ENCODE results near the gene AZIN2.
"Not testable (repeated sequence)": the region's sequence is repeated elsewhere in the genome, so short reads cannot be mapped to it uniquely, and the experiment has no call there.

Gene AZIN2

GRCh38 chr1:33057095-33057494 lies 23.9 kb upstream of the AZIN2 start:
- no peak for DNase-seq (ENCODE audit: low read depth in 1 of 2, low spot score in 1 of 2)

- DNase-seq (ENCODE audit: low read depth in 1 of 2, low spot score in 1 of 2) = no peak
These were observed 20.3 kb upstream of the AZIN2 start for GRCh38 chr1:33060579-33061083.

- no peak for DNase-seq (ENCODE audit: low read depth in 1 of 2, low spot score in 1 of 2)
These were observed 19.1 kb upstream of the AZIN2 start for GRCh38 chr1:33061834-33062233.

- not testable (repeated sequence) for DNase-seq (ENCODE audit: low read depth in 1 of 2, low spot score in 1 of 2)
These were observed 16.7 kb upstream of the AZIN2 start for GRCh38 chr1:33064284-33064683.

DNA sequence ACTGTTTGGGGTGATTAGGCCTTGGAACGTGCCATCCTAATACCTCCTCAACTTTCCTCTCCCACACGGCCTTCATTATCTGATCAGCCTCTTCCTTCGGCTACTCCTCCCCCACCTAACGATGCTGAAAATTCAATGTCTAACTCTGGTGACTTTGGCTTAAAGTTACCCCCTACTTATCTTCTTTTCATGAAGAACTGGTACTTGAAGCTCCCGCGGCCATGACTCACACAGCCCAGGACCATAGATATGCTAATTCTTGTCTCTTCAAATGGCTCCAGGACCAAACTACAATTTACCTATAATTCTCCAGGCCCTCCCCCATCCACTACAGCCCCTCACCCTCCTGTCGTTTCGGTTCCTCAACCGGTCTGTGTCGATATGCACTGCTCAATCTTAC lies 15.7 kb upstream of the AZIN2 start:
- DNase-seq (ENCODE audit: low read depth in 1 of 2, low spot score in 1 of 2) = no peak

- not testable (repeated sequence) for DNase-seq (ENCODE audit: low read depth in 1 of 2, low spot score in 1 of 2)
These were observed 14.5 kb upstream of the AZIN2 start for GRCh38 chr1:33066477-33066876.

DNA sequence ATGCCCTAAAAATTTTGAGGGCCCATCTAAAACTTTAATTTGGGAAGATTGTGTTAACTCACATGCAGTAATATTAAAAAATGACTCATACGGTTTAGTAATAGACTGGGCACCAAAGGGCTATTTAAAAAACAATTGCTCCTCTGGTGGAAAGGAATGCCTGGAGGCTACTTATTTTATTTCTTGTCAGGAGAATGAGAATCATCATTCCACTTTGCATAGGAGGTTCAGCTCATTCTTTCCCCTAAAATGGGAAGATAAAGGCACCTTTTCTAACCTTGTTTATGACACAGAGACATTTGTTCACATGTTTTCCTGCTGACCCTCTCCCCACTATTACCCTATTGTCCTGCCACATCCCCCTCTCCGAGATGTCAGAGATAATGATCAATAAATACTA lies 12.8 kb upstream of the AZIN2 start:
- not testable (repeated sequence) for DNase-seq (ENCODE audit: low read depth in 1 of 2, low spot score in 1 of 2)

DNA sequence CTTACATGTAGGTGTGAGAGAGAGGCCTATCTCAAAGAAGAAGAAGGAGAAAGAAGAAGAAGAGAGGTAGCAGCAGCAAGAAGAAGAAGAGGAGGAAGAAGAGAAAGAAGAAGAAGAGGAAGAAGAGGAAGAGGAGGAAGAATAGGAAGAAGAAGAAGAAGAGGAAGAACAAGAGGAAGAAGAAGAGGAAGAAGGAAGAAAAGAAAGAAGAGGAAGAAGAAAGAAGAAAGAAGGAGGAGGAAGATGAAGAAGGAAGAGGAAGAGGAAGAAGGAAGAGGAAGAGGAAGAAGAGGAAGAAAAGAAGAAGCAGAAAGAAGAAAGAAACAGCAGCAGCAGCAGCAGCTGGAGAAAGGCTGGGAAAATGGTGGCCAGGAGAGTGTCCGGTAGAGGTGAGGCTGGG lies 10.3 kb upstream of the AZIN2 start:
- no peak for DNase-seq (ENCODE audit: low read depth in 1 of 2, low spot score in 1 of 2)

- no peak for DNase-seq (ENCODE audit: low read depth in 1 of 2, low spot score in 1 of 2)
These were observed 8.2 kb upstream of the AZIN2 start for GRCh38 chr1:33072707-33073106.

- DNase-seq (ENCODE audit: low read depth in 1 of 2, low spot score in 1 of 2) = no peak
These were observed 6.6 kb upstream of the AZIN2 start for GRCh38 chr1:33074193-33074945.

DNA sequence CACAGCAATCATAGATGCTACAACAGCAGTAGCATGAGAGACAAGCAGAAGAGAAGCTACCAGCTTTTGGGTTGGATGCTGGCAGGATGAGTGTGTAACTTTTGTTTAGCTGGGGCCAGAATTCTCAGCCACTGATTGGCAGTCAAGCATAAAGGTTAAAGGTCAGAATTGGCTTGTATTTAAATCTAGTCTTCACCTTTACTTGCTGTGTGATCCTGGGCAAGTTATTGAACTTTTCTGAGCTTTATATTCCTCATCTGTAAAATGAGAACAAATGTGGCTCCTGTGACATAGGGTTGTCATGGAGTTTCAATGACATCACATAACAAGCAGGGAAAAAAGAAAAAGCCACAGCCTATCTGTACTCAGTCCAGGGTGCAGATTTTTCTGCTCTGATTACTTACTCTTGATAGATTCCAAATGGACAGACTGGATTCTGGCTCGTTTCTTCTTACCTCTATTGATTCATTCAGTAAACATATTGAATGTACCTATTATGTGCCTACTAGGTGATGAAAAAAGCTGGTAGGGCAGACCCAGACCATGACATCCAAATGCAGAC lies 2.8 kb upstream of the AZIN2 start:
- DNase-seq (ENCODE audit: low read depth in 1 of 2, low spot score in 1 of 2) = no peak

DNA sequence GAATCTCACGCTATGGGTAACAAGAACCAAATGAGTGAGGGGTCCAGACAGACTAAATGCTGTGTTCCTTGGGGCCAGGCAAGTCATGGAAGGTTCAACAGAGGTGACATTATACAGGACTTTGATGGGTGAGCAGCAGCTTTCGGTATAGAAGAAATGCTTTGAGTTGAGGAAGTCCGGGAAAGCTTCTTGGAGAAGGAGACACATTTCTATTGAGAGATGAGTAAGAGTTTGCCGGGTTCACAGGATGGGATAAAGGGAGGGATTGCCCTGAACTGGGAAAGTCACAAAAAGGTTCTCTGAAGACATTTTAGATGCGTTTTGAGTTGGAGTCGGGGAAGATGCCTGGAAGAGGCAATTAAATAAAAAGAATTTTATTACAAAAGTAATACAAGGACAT lies 580 bp upstream of the AZIN2 start:
- DNase-seq (ENCODE audit: low read depth in 1 of 2, low spot score in 1 of 2) = no peak

DNA sequence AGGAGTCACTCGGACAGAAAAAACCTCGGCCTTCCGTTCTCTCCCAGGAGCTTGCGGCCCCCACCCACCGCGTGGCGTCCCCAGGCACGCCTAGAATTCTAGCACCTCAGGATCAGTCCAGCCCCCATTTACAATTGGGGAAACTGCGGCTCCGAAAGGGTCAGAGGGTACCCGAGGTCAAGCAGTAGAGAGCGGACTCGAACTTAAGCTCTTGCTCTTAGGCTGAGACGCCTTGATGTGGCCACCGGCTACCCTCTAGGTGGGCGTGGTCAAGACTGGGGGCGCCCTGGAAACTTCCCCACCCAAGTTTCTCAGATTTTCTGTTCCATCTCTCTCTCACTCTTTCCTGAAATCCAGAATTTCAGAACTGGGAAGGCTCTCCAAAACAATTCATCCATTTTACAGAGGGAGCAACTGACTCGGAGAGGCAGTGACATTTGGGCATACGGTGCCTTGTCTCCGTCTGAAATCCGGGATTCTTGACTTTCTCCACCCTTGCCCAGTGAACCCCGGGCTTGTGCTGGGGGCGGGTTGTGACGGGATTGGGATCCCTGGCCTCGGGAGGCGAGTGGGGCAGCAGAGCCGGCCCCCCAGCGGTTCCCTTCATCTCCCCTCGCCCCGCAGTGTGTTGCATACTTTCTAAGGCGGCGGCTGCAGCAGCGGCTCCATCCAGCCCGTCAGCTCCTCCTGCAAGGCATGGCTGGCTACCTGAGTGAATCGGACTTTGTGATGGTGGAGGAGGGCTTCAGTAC lies 777 bp downstream of the AZIN2 start:
- DNase-seq (ENCODE audit: low read depth in 1 of 2, low spot score in 1 of 2) = no peak

DNA sequence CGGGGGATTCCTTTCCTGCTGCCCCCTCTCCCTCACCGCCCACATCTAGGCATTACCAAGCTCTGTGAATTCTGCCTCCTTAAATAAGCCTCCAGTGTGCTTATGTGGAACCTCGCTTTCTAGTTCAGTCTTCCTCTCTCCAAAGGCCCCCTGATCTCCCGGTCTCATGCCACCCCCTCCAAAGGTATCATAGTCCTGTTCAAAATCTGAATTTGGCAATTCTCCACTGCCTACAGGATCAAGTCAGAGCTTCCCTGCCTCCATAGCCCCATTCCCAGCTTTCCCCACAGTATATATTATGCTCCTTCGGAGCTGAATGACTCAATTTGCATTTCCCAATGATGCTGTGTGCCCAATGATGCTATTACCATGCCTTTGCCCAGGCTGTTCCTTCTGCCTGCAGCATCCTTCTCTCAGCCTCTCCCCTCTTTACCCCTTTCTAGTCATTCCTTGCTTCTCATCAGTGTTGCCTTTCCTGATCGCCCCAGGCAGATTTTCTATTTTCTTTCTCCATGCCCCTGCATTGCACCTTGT lies 1.7 kb downstream of the AZIN2 start:
- DNase-seq (ENCODE audit: low read depth in 1 of 2, low spot score in 1 of 2) = no peak

- DNase-seq (ENCODE audit: low read depth in 1 of 2, low spot score in 1 of 2) = no peak
These were observed 4.4 kb downstream of the AZIN2 start for GRCh38 chr1:33085332-33085731.

DNA sequence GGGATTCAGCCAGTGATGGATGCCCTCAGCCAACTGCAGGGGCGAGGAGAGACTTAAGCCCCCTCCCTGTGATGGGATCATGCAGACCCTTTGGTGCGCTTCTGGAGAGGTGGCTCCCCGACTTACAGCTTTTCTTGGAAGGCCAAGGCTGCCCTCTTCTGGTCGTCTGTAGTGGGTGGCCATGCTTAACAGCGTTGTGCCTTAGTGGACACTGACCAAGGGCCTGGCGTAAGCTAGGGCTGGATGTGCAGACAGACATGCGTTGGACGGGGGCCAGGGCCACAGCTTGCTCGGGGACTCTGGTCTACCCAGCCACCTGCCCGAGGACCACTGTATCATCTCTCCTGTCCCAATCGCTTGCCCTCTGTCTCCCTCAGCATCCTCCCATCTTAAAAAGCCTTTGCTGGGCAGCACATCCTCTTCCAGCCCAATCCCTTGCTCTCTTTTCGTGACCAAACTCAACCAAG lies 5.5 kb downstream of the AZIN2 start:
- DNase-seq (ENCODE audit: low read depth in 1 of 2, low spot score in 1 of 2) = peak in 1 of 2 donors; percentile 16

DNA sequence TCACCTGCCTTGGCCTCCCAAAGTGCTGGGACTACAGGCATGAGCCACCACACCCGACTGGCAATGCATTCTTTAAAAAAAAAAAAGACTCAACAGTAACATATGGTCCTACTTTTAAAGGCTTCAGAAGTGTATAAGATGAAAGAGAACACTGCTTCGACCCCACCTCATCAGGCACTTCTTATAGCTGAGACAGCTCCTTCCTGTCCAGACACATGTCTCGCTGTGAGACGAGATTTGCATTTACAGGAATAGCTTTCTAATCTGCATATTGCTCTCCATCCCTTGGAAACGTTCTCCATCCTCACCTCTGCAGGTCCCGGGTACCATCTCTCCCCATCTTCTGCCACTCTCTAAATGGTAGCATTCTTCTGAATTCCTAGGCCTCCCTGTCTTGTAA lies 6.7 kb downstream of the AZIN2 start:
- no peak for DNase-seq (ENCODE audit: low read depth in 1 of 2, low spot score in 1 of 2)

GRCh38 chr1:33088119-33088906 lies 7.4 kb downstream of the AZIN2 start:
- DNase-seq (ENCODE audit: low read depth in 1 of 2, low spot score in 1 of 2) = no peak

- DNase-seq (ENCODE audit: low read depth in 1 of 2, low spot score in 1 of 2) = no peak
These were observed 8.5 kb downstream of the AZIN2 start for GRCh38 chr1:33089457-33089856.

DNA sequence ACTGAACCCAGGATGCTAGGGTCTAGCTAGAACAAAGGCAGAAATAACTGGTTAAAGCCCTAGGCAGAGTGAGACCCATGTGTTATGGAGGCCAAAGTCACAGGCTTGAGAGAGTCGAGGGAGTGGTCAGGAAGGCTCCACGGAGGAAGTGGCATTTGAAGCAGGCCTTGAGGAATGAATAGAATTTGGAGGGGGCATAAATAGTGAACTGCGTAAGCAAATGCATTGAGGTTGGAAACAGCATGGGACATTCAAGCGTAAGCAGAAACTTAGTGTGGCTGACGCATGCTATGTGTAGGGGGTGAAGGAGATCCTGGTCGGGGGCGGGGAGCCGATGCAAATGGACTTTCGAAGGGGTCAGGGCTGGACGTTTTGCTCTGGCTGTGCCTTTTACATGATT lies 11.5 kb downstream of the AZIN2 start:
- no peak for DNase-seq (ENCODE audit: low read depth in 1 of 2, low spot score in 1 of 2)

- DNase-seq (ENCODE audit: low read depth in 1 of 2, low spot score in 1 of 2) = no peak
These were observed 12.1 kb downstream of the AZIN2 start for GRCh38 chr1:33093004-33093403.

All from stimulated activated CD4-positive, alpha-beta T cell treated with anti-CD3 and anti-CD28 coated beads, Interleukin-15, amount 100 ng/mL, for 1 hour (primary cell).